ENCODE results near the gene NPEPL1. TPM values are rescaled to one million over a fixed set of nuclear protein-coding genes. Genes with fewer than 3 reads are reported as not detected.

NPEPL1 gene
- total and polyA plus RNA-seq, 2 experiments from 2014 or later: 37.5 to 49.8 TPM

GRCh38 chr20:58694241-58695083 lies 1.9 kb downstream of the NPEPL1 start:
- peaks cover 25% of the 10 kb centered on the region for H3K4me1 ChIP-seq (ENCODE audit: insufficient read depth)
- H3K4me2 ChIP-seq (ENCODE audit: unreplicated experiment): no peak overlapping the region
- no peak for DNase-seq
- H4K20me1 ChIP-seq (ENCODE audit: insufficient read depth): no peaks in the 10 kb centered on the region
- no peak overlapping the region for H3K27ac ChIP-seq
- H3K9me2 ChIP-seq (ENCODE audit: insufficient read depth): no peaks in the 10 kb centered on the region
- TF ChIP-seq EZH2phosphoT487 (IDR thresholded peaks at IDR 0.05; ENCODE audit: insufficient read depth, low read depth) (no peak), EZH2 (IDR thresholded peaks at IDR 0.05; ENCODE audit: insufficient read depth, poor library complexity, severe bottlenecking) (no peak)
- peaks cover 16% of the 10 kb centered on the region for H3K79me2 ChIP-seq (ENCODE audit: insufficient read depth)
- in situ Hi-C loops (cut with MboI): no loop called here
- 0 out of 2 replicates have a peak overlapping the region, but pooled peaks have one; percentile 86 for H3K9ac ChIP-seq
- no peak overlapping the region for H2AFZ ChIP-seq
- H3K27me3 ChIP-seq (replicated peaks; ENCODE audit: insufficient read depth): no peaks in the 10 kb centered on the region
- peak overlapping the region; percentile 69; the same call in 1 of the 2 replicates for H3K4me3 ChIP-seq
- no peaks in the 10 kb centered on the region for H3K36me3 ChIP-seq (ENCODE audit: low read depth)
- peaks cover 27% of the 10 kb centered on the region for H3F3A ChIP-seq (ENCODE audit: insufficient read depth)
- no peaks in the 10 kb centered on the region for H3K9me3 ChIP-seq (ENCODE audit: low read depth)
- 92 to 93% methylated on average over 29 to 33 of the region's 33 CpGs for WGBS, 2 experiments (ENCODE audit: low coverage in 1 of 2, low lambda C conversion rate in 2 of 2, missing lambda C conversion rate in 2 of 2)

- no peaks in the 10 kb centered on the region for H3K9me2 ChIP-seq (ENCODE audit: insufficient read depth)
- no peaks in the 10 kb centered on the region for H3K9me3 ChIP-seq (ENCODE audit: low read depth)
- H3K36me3 ChIP-seq (ENCODE audit: low read depth): no peaks in the 10 kb centered on the region
- no peak overlapping the region for H3K27ac ChIP-seq
- no peaks in the 10 kb centered on the region for H4K20me1 ChIP-seq (ENCODE audit: insufficient read depth)
- H3K27me3 ChIP-seq (replicated peaks; ENCODE audit: insufficient read depth): no peaks in the 10 kb centered on the region
- DNase-seq: no peak
- TF ChIP-seq EZH2phosphoT487 (IDR thresholded peaks at IDR 0.05; ENCODE audit: insufficient read depth, low read depth): no peak
- TF ChIP-seq EZH2 (IDR thresholded peaks at IDR 0.05; ENCODE audit: insufficient read depth, poor library complexity, severe bottlenecking): no peak
- H3F3A ChIP-seq (ENCODE audit: insufficient read depth): peaks cover 20% of the 10 kb centered on the region
- no peak overlapping the region for H3K4me2 ChIP-seq (ENCODE audit: unreplicated experiment)
- no peak overlapping the region for H2AFZ ChIP-seq
- in situ Hi-C loops (cut with MboI): no loop called here
- H3K4me3 ChIP-seq: no peak overlapping the region
- H3K4me1 ChIP-seq (ENCODE audit: insufficient read depth): peaks cover 23% of the 10 kb centered on the region
- peaks cover 16% of the 10 kb centered on the region for H3K79me2 ChIP-seq (ENCODE audit: insufficient read depth)
- WGBS, 2 experiments (ENCODE audit: low coverage in 1 of 2, low lambda C conversion rate in 2 of 2, missing lambda C conversion rate in 2 of 2): 85% methylated on average over 9 of the region's 9 CpGs
- H3K9ac ChIP-seq: no peak overlapping the region
Measured at GRCh38 chr20:58695084-58695722, 2.6 kb downstream of the NPEPL1 start.

GRCh38 chr20:58695895-58696375 lies 3.3 kb downstream of the NPEPL1 start:
- Histone ChIP-seq H3K79me2 (ENCODE audit: insufficient read depth) (peaks cover 16% of the 10 kb centered on the region), H4K20me1 (ENCODE audit: insufficient read depth) (no peaks in the 10 kb centered on the region), H3K9me2 (ENCODE audit: insufficient read depth) (no peaks in the 10 kb centered on the region), H3K36me3 (ENCODE audit: low read depth) (no peaks in the 10 kb centered on the region), H2AFZ (no peak overlapping the region), H3K27ac (no peak overlapping the region), H3K4me2 (ENCODE audit: unreplicated experiment) (no peak overlapping the region), H3K9ac (no peak overlapping the region), H3K4me3 (no peak overlapping the region), H3K4me1 (ENCODE audit: insufficient read depth) (peaks cover 15% of the 10 kb centered on the region), H3K27me3 (replicated peaks; ENCODE audit: insufficient read depth) (no peaks in the 10 kb centered on the region), H3F3A (ENCODE audit: insufficient read depth) (peaks cover 12% of the 10 kb centered on the region), H3K9me3 (ENCODE audit: low read depth) (no peaks in the 10 kb centered on the region)
- WGBS, 2 experiments (ENCODE audit: low coverage in 1 of 2, low lambda C conversion rate in 2 of 2, missing lambda C conversion rate in 2 of 2): 98% methylated on average over 10 of the region's 10 CpGs
- DNase-seq: no peak
- TF ChIP-seq EZH2 (IDR thresholded peaks at IDR 0.05; ENCODE audit: insufficient read depth, poor library complexity, severe bottlenecking) (no peak), EZH2phosphoT487 (IDR thresholded peaks at IDR 0.05; ENCODE audit: insufficient read depth, low read depth) (no peak)
- in situ Hi-C loops (cut with MboI): no loop called here

DNA sequence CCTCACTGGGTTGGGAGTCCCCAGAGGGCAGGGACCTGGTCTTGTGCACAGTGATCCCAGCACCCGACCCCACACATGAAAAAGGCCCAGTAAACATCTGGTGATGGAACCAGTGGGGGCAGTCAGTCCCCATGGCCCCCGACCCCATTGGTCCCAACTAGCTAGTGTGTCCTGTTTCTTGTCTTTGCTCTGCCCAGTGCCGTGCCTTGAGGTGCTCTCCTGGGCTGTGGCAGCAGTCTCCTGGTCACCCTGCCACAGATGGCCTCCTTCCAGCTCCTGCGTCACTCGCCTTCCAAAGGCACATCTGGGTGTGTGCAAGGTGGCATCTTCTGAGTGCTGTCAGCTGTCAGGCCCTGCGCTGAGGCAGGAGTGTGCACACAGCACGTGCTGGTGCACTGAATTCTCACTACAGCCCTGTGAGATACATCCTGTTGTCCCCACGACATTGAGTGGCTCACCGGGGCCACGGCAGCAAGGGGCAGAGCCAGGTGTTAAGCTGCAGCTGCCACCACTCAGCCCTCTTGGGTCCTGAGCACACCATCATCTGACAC lies 3.9 kb downstream of the NPEPL1 start:
- Histone ChIP-seq H3K9me3 (ENCODE audit: low read depth) (no peaks in the 10 kb centered on the region), H3K9ac (no peak overlapping the region), H3K9me2 (ENCODE audit: insufficient read depth) (no peaks in the 10 kb centered on the region), H3K27ac (no peak overlapping the region), H3K79me2 (ENCODE audit: insufficient read depth) (peaks cover 16% of the 10 kb centered on the region), H3F3A (ENCODE audit: insufficient read depth) (peaks cover 8% of the 10 kb centered on the region), H3K4me2 (ENCODE audit: unreplicated experiment) (no peak overlapping the region), H3K27me3 (replicated peaks; ENCODE audit: insufficient read depth) (no peaks in the 10 kb centered on the region), H3K4me3 (no peak overlapping the region), H2AFZ (no peak overlapping the region), H3K36me3 (ENCODE audit: low read depth) (no peaks in the 10 kb centered on the region), H3K4me1 (ENCODE audit: insufficient read depth) (peaks cover 13% of the 10 kb centered on the region), H4K20me1 (ENCODE audit: insufficient read depth) (no peaks in the 10 kb centered on the region)
- no peak for DNase-seq
- in situ Hi-C loops (cut with MboI): no loop called here
- 86 to 89% methylated on average over 10 of the region's 10 CpGs for WGBS, 2 experiments (ENCODE audit: low coverage in 1 of 2, low lambda C conversion rate in 2 of 2, missing lambda C conversion rate in 2 of 2)
- no peak for TF ChIP-seq EZH2phosphoT487 (IDR thresholded peaks at IDR 0.05; ENCODE audit: insufficient read depth, low read depth)
- no peak for TF ChIP-seq EZH2 (IDR thresholded peaks at IDR 0.05; ENCODE audit: insufficient read depth, poor library complexity, severe bottlenecking)
